Measurements from ENCODE around the gene LINC00632. TPM values are rescaled to one million over a fixed set of nuclear protein-coding genes. Genes with fewer than 3 reads are reported as not detected.
A peak's percentile ranks its signal among the peaks of the same experiment; 100 is the strongest.
"Not testable (repeated sequence)": the region's sequence is repeated elsewhere in the genome, so short reads cannot be mapped to it uniquely, and the experiment has no call there.

LINC00632 gene
- 152 and 154 TPM in 2 replicates for total RNA-seq
- long read RNA-seq, partial matches to known transcripts, result 0 of 4 reads
- long read RNA-seq, other reads (novel, unspliced or antisense), result 3 of 4 reads

- Mint-ChIP-seq H3K4me1 (ENCODE audit: low read depth) (peaks cover 8% of the 10 kb centered on the region), H3K27me3 (peaks cover 42% of the 10 kb centered on the region), H3K36me3 (ENCODE audit: insufficient read depth) (no peaks in the 10 kb centered on the region), H3K4me3 (ENCODE audit: low read depth) (no peak within 1 kb of the TSS), H3K27ac (no peak within 1 kb of the TSS), H3K9me3 (ENCODE audit: low read depth) (no peaks in the 10 kb centered on the region)
- DNase-seq (ENCODE audit: low spot score, unreplicated experiment), result no peak
- no peak for TF ChIP-seq CTCF (IDR thresholded peaks at IDR 0.05; ENCODE audit: unreplicated experiment)
Observed at GRCh38 chrX:140709421-140709846, at the start of gene LINC00632. LINC00632 (plus strand) TSS chrX:140709759.

- H3K36me3 Mint-ChIP-seq (ENCODE audit: insufficient read depth), result no peaks in the 10 kb centered on the region
- H3K27ac Mint-ChIP-seq, result no peak overlapping the region
- no peaks in the 10 kb centered on the region for H3K9me3 Mint-ChIP-seq (ENCODE audit: low read depth)
- H3K4me3 Mint-ChIP-seq (ENCODE audit: low read depth), result no peak overlapping the region
- no peaks in the 10 kb centered on the region for H3K4me1 Mint-ChIP-seq (ENCODE audit: low read depth)
- TF ChIP-seq CTCF (IDR thresholded peaks at IDR 0.05; ENCODE audit: unreplicated experiment), result peak; percentile 48
- peaks cover 83% of the 10 kb centered on the region for H3K27me3 Mint-ChIP-seq
- no peak for DNase-seq (ENCODE audit: low spot score, unreplicated experiment)
Observed at GRCh38 chrX:140661643-140662042, 47.9 kb upstream of the LINC00632 start.

GRCh38 chrX:140664939-140665338, 44.6 kb upstream of the LINC00632 start:
- H3K36me3 Mint-ChIP-seq (ENCODE audit: insufficient read depth), result no peaks in the 10 kb centered on the region
- no peak overlapping the region for H3K27ac Mint-ChIP-seq
- H3K27me3 Mint-ChIP-seq, result peaks cover 84% of the 10 kb centered on the region
- no peak for DNase-seq (ENCODE audit: low spot score, unreplicated experiment)
- TF ChIP-seq CTCF (IDR thresholded peaks at IDR 0.05; ENCODE audit: unreplicated experiment), result peak; percentile 66
- H3K4me1 Mint-ChIP-seq (ENCODE audit: low read depth), result no peaks in the 10 kb centered on the region
- no peaks in the 10 kb centered on the region for H3K9me3 Mint-ChIP-seq (ENCODE audit: low read depth)
- no peak overlapping the region for H3K4me3 Mint-ChIP-seq (ENCODE audit: low read depth)

- peak; percentile 50 for TF ChIP-seq CTCF (IDR thresholded peaks at IDR 0.05; ENCODE audit: unreplicated experiment)
Observed at GRCh38 chrX:140672840-140673731, 36.5 kb upstream of the LINC00632 start.

GRCh38 chrX:140687706-140688105, 21.9 kb upstream of the LINC00632 start:
- Mint-ChIP-seq H3K4me1 (ENCODE audit: low read depth) (no peaks in the 10 kb centered on the region), H3K9me3 (ENCODE audit: low read depth) (peaks cover 4% of the 10 kb centered on the region), H3K36me3 (ENCODE audit: insufficient read depth) (no peaks in the 10 kb centered on the region), H3K27ac (no peak overlapping the region), H3K27me3 (peaks cover 65% of the 10 kb centered on the region), H3K4me3 (ENCODE audit: low read depth) (no peak overlapping the region)
- TF ChIP-seq CTCF (IDR thresholded peaks at IDR 0.05; ENCODE audit: unreplicated experiment), result no peak
- no peak for DNase-seq (ENCODE audit: low spot score, unreplicated experiment)

More at GRCh38 chrX:140672840-140673731, 36.5 kb upstream of the LINC00632 start:
- DNase-seq (ENCODE audit: low spot score, unreplicated experiment), result no peak
- Mint-ChIP-seq H3K36me3 (ENCODE audit: insufficient read depth) (no peaks in the 10 kb centered on the region), H3K4me1 (ENCODE audit: low read depth) (peaks cover 18% of the 10 kb centered on the region), H3K27ac (peak overlapping the region; percentile 46), H3K9me3 (ENCODE audit: low read depth) (no peaks in the 10 kb centered on the region), H3K27me3 (peaks cover 96% of the 10 kb centered on the region), H3K4me3 (ENCODE audit: low read depth) (no peak overlapping the region)

GRCh38 chrX:140691596-140691995, 18.0 kb upstream of the LINC00632 start:
- H3K36me3 Mint-ChIP-seq (ENCODE audit: insufficient read depth); H3K4me1 Mint-ChIP-seq (ENCODE audit: low read depth); H3K4me3 Mint-ChIP-seq (ENCODE audit: low read depth); H3K27ac Mint-ChIP-seq; DNase-seq (ENCODE audit: low spot score, unreplicated experiment); H3K9me3 Mint-ChIP-seq (ENCODE audit: low read depth): not testable (repeated sequence)
- peaks cover 62% of the 10 kb centered on the region for H3K27me3 Mint-ChIP-seq

All from progenitor cell of endocrine pancreas (in vitro differentiated cells).